ENCODE results near the gene NET1.

The NET1 gene

DNA sequence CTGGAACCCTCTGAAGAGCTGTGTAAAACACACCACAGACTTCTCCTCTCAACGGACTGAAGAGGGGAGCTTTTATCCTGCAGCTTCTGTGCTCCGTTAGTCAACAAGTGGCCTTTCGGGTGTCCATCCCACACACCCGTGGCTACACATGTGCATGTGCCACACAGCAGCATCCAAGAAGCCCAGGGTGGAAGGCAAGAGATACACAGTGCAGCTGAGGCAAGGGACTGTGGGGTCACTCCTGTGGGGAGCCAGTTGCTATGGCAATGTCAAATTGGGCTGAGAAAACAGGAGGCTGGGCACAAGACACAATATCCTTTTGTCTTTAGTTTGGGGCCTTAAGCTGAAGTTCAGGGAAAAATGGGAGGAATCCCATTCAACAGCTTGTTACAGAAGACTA is 28.7 kb downstream of the NET1 start:
- Histone ChIP-seq H3K79me2 (ENCODE audit: low read length) (0 out of 2 replicates have a peak, but pooled peaks cover 4% of the 10 kb centered on the region), H3K9me3 (ENCODE audit: insufficient read depth, low read length) (no peaks in the 10 kb centered on the region), H3K9ac (ENCODE audit: low read length) (no peak overlapping the region), H4K20me1 (ENCODE audit: insufficient read depth, low read length) (0 out of 2 replicates have a peak, but pooled peaks cover 2% of the 10 kb centered on the region), H3K4me2 (ENCODE audit: low read length) (no peak overlapping the region), H3K27ac (ENCODE audit: low read length) (no peak overlapping the region), H3K27me3 (ENCODE audit: low read depth, low read length) (no peaks in the 10 kb centered on the region), H3K4me3 (ENCODE audit: low read length) (no peak overlapping the region), H3K4me1 (ENCODE audit: low read length) (peaks cover 33% of the 10 kb centered on the region), H3K36me3 (replicated peaks; ENCODE audit: low read depth, low read length) (peaks cover 3% of the 10 kb centered on the region), H2AFZ (ENCODE audit: low read depth, low read length) (no peak overlapping the region)
- no peak for TF ChIP-seq EZH2phosphoT487 (IDR thresholded peaks at IDR 0.05; ENCODE audit: low read depth)
- TF ChIP-seq, protein P1, sequence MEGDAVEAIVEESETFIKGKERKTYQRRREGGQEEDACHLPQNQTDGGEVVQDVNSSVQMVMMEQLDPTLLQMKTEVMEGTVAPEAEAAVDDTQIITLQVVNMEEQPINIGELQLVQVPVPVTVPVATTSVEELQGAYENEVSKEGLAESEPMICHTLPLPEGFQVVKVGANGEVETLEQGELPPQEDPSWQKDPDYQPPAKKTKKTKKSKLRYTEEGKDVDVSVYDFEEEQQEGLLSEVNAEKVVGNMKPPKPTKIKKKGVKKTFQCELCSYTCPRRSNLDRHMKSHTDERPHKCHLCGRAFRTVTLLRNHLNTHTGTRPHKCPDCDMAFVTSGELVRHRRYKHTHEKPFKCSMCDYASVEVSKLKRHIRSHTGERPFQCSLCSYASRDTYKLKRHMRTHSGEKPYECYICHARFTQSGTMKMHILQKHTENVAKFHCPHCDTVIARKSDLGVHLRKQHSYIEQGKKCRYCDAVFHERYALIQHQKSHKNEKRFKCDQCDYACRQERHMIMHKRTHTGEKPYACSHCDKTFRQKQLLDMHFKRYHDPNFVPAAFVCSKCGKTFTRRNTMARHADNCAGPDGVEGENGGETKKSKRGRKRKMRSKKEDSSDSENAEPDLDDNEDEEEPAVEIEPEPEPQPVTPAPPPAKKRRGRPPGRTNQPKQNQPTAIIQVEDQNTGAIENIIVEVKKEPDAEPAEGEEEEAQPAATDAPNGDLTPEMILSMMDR (IDR thresholded peaks at IDR 0.05; ENCODE audit: low read depth, low read length), result no peak

DNA sequence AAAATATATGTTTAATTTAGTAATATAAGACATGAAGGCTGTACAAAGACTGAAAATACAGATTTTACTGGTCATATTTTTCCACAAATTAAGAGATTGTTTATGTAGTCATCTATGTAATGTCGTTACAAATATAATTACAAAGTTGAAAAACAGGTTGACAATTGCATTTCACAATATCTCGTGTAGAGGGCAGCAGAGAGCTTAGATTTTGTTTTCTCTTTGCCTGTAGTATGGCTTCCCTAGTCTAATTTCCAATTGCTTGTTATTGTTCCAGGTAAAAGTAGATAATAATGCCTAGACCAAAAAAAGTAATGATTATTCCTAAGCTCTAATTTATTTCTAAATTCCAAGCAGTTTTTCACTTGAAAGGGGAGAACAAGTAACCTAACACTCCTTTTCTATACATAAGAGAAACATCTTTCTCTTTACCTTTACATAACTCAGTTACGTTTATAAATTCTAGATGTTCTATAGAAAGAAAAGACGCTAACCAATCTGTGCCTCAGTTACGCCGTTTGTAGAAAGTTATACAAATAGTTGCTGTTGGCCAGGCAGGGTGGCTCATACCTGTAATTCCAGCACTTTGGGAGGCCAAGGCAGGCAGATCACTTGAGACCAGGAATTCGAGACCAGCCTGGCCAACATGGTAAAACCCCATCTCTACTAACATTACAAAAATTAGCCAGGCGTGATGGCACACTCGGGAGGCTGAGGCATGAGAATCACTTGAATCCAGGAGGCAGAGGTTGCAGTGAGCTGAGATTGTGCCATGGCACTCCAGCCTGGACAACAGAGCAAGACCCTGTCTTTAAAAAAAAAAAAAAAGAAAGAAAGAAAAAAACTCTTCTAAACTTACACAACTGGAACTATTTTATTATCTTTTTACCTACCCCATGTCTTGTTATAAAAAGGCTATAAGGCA is 30.0 kb downstream of the NET1 start:
- peak overlapping the region; percentile 51 for H3K9ac ChIP-seq (ENCODE audit: low read length)
- no peak overlapping the region for H2AFZ ChIP-seq (ENCODE audit: low read depth, low read length)
- H3K4me2 ChIP-seq (ENCODE audit: low read length), result peak overlapping the region; percentile 82
- H3K9me3 ChIP-seq (ENCODE audit: insufficient read depth, low read length), result no peaks in the 10 kb centered on the region
- peaks cover 3% of the 10 kb centered on the region for H3K36me3 ChIP-seq (replicated peaks; ENCODE audit: low read depth, low read length)
- H3K4me1 ChIP-seq (ENCODE audit: low read length), result peaks cover 46% of the 10 kb centered on the region
- no peaks in the 10 kb centered on the region for H3K27me3 ChIP-seq (ENCODE audit: low read depth, low read length)
- H3K4me3 ChIP-seq (ENCODE audit: low read length), result peak overlapping the region; percentile 54
- H3K27ac ChIP-seq (ENCODE audit: low read length), result peak overlapping the region; percentile 86
- no peak for TF ChIP-seq EZH2phosphoT487 (IDR thresholded peaks at IDR 0.05; ENCODE audit: low read depth)
- TF ChIP-seq, protein P1 (IDR thresholded peaks at IDR 0.05; ENCODE audit: low read depth, low read length), result peak; percentile 63
- H4K20me1 ChIP-seq (ENCODE audit: insufficient read depth, low read length), result 0 out of 2 replicates have a peak, but pooled peaks cover 2% of the 10 kb centered on the region
- H3K79me2 ChIP-seq (ENCODE audit: low read length), result 0 out of 2 replicates have a peak, but pooled peaks cover 4% of the 10 kb centered on the region

DNA sequence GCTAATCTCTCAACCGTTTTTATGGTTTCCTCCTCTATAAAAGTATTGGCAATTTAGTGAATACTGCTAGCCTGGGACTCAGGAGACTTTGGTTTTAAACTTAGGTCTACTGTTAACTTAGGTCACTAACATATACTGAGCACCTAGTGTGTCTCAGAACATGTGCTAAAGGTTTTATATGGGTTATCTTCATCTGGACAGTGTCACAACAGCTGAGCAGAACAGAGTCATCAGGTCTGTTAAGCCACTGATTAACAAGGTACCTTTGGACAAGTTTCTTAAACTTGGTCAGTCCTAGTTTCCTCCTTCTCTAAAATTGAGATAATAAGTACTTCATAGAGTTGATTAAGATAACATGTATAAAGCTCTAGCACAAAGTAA is 30.6 kb downstream of the NET1 start:
- no peak overlapping the region for H2AFZ ChIP-seq (ENCODE audit: low read depth, low read length)
- peaks cover 4% of the 10 kb centered on the region; the same call in 1 of the 2 replicates for H3K79me2 ChIP-seq (ENCODE audit: low read length)
- no peaks in the 10 kb centered on the region for H3K9me3 ChIP-seq (ENCODE audit: insufficient read depth, low read length)
- peaks cover 48% of the 10 kb centered on the region for H3K4me1 ChIP-seq (ENCODE audit: low read length)
- H3K27ac ChIP-seq (ENCODE audit: low read length), result peak overlapping the region; percentile 86
- H3K36me3 ChIP-seq (replicated peaks; ENCODE audit: low read depth, low read length), result peaks cover 3% of the 10 kb centered on the region
- TF ChIP-seq, protein P1 (IDR thresholded peaks at IDR 0.05; ENCODE audit: low read depth, low read length), result no peak
- no peak for TF ChIP-seq EZH2phosphoT487 (IDR thresholded peaks at IDR 0.05; ENCODE audit: low read depth)
- 0 out of 2 replicates have a peak, but pooled peaks cover 2% of the 10 kb centered on the region for H4K20me1 ChIP-seq (ENCODE audit: insufficient read depth, low read length)
- no peaks in the 10 kb centered on the region for H3K27me3 ChIP-seq (ENCODE audit: low read depth, low read length)
- H3K4me2 ChIP-seq (ENCODE audit: low read length), result peak overlapping the region; percentile 82
- H3K9ac ChIP-seq (ENCODE audit: low read length), result peak overlapping the region; percentile 51
- peak overlapping the region; percentile 54 for H3K4me3 ChIP-seq (ENCODE audit: low read length)

DNA sequence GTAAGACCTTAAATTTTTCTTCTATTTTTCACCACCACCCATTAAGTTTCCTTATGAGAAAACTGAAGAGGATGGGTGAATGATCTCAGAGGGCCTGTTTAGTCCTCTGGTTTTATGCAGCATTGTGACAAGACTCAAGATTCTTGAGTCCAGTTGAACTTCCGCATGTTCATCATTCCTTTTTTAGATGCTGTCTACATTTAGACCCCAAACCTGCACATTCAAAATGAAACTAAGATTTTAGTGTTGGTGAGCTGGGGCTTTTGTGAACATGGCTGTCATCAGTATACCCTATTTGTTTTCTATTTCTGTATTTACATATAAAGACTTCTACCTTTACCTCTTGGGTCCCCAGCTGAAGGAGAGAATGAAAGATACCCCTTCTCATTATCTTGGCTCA is 31.1 kb downstream of the NET1 start:
- no peaks in the 10 kb centered on the region for H3K27me3 ChIP-seq (ENCODE audit: low read depth, low read length)
- H3K4me1 ChIP-seq (ENCODE audit: low read length), result peaks cover 50% of the 10 kb centered on the region
- H3K36me3 ChIP-seq (replicated peaks; ENCODE audit: low read depth, low read length), result peaks cover 3% of the 10 kb centered on the region
- peak overlapping the region; percentile 54 for H3K4me3 ChIP-seq (ENCODE audit: low read length)
- H2AFZ ChIP-seq (ENCODE audit: low read depth, low read length), result no peak overlapping the region
- H4K20me1 ChIP-seq (ENCODE audit: insufficient read depth, low read length), result 0 out of 2 replicates have a peak, but pooled peaks cover 2% of the 10 kb centered on the region
- H3K4me2 ChIP-seq (ENCODE audit: low read length), result peak overlapping the region; percentile 82
- peak overlapping the region; percentile 86 for H3K27ac ChIP-seq (ENCODE audit: low read length)
- H3K79me2 ChIP-seq (ENCODE audit: low read length), result peaks cover 4% of the 10 kb centered on the region; the same call in 1 of the 2 replicates
- TF ChIP-seq, protein P1 (IDR thresholded peaks at IDR 0.05; ENCODE audit: low read depth, low read length), result no peak
- no peak for TF ChIP-seq EZH2phosphoT487 (IDR thresholded peaks at IDR 0.05; ENCODE audit: low read depth)
- H3K9me3 ChIP-seq (ENCODE audit: insufficient read depth, low read length), result no peaks in the 10 kb centered on the region
- H3K9ac ChIP-seq (ENCODE audit: low read length), result peak overlapping the region; percentile 51
